Measurements from ENCODE around the gene TIE1. TPM values are rescaled to one million over a fixed set of nuclear protein-coding genes. Genes with fewer than 3 reads are reported as not detected.

The TIE1 gene
- total and polyA plus RNA-seq, 9 of the 15 experiments (the other 6 are each of a cell fraction or from before 2014, with no cell fraction given) = 0.07 to 0.49 (median 0.14) TPM; not detected in 4

- TF ChIP-seq FOXP1 (CRISPR knock-in tag; IDR thresholded peaks at IDR 0.05) (peak; percentile 63; the same call in 1 of the 2 replicates), MYBL2 (IDR thresholded peaks at IDR 0.05; ENCODE audit: low read depth) (no peak), MYBL2 (CRISPR knock-in tag; IDR thresholded peaks at IDR 0.05; ENCODE audit: borderline replicate concordance) (no peak), PHF20 (IDR thresholded peaks at IDR 0.05; ENCODE audit: partially characterized antibody) (peak; percentile 25), ZNF224 (CRISPR knock-in tag; IDR thresholded peaks at IDR 0.05) (no peak), CCNT2 (IDR thresholded peaks at IDR 0.05; ENCODE audit: borderline replicate concordance, extremely low read depth, insufficient read length, low read depth, low read length) (peak; percentile 83), BHLHE40 (IDR thresholded peaks at IDR 0.05; ENCODE audit: low read length) (peak; percentile 9; the same call in 1 of the 2 replicates), ZBTB49 (CRISPR knock-in tag; IDR thresholded peaks at IDR 0.05; ENCODE audit: borderline replicate concordance) (no peak), CREB1 (IDR thresholded peaks at IDR 0.05) (peak; percentile 28; the same call in 1 of the 2 replicates), CREB1 (CRISPR knock-in tag; IDR thresholded peaks at IDR 0.05) (no peak), CBFA2T3 (IDR thresholded peaks at IDR 0.05) (peak; percentile 94), ZNF785 (CRISPR knock-in tag; IDR thresholded peaks at IDR 0.05) (no peak), HMGN3 (IDR thresholded peaks at IDR 0.05; ENCODE audit: borderline replicate concordance, extremely low read depth, insufficient read length, low read depth, low read length) (peak; percentile 62), ZNF511 (CRISPR knock-in tag; IDR thresholded peaks at IDR 0.05) (peak; percentile 44), CTBP1 (IDR thresholded peaks at IDR 0.05; ENCODE audit: borderline replicate concordance) (no peak; the same call in 1 of the 2 replicates), CXXC5 (CRISPR knock-in tag; IDR thresholded peaks at IDR 0.05) (no peak; the same call in 1 of the 2 replicates), TGIF2 (CRISPR knock-in tag; IDR thresholded peaks at IDR 0.05) (0 out of 2 replicates have a peak, but pooled peaks have one; percentile 35), ZNF740 (CRISPR knock-in tag; IDR thresholded peaks at IDR 0.05) (peak; percentile 54; the same call in 1 of the 2 replicates), ZNF740 (tag; IDR thresholded peaks at IDR 0.05) (no peak), U2AF2 (optimal IDR thresholded peaks at IDR 0.05; ENCODE audit: low read depth, low read length) (no peak), MEIS2 (IDR thresholded peaks at IDR 0.05; ENCODE audit: partially characterized antibody) (no peak), ARHGAP35 (IDR thresholded peaks at IDR 0.05; ENCODE audit: partially characterized antibody) (peak; percentile 17), MEF2D (tag; conservative IDR thresholded peaks at IDR 0.05; ENCODE audit: low read depth) (no peak), ETV5 (CRISPR knock-in tag; IDR thresholded peaks at IDR 0.05; ENCODE audit: low read depth) (no peak), C11orf30 (IDR thresholded peaks at IDR 0.05; ENCODE audit: low read depth) (no peak), NBN (IDR thresholded peaks at IDR 0.05; ENCODE audit: low read depth) (no peak)
Observed at GRCh38 chr1:43367026-43367903, 66.5 kb downstream of the TIE1 start (continued).
